ENCODE data around the gene DOP1B.

DOP1B gene

DNA sequence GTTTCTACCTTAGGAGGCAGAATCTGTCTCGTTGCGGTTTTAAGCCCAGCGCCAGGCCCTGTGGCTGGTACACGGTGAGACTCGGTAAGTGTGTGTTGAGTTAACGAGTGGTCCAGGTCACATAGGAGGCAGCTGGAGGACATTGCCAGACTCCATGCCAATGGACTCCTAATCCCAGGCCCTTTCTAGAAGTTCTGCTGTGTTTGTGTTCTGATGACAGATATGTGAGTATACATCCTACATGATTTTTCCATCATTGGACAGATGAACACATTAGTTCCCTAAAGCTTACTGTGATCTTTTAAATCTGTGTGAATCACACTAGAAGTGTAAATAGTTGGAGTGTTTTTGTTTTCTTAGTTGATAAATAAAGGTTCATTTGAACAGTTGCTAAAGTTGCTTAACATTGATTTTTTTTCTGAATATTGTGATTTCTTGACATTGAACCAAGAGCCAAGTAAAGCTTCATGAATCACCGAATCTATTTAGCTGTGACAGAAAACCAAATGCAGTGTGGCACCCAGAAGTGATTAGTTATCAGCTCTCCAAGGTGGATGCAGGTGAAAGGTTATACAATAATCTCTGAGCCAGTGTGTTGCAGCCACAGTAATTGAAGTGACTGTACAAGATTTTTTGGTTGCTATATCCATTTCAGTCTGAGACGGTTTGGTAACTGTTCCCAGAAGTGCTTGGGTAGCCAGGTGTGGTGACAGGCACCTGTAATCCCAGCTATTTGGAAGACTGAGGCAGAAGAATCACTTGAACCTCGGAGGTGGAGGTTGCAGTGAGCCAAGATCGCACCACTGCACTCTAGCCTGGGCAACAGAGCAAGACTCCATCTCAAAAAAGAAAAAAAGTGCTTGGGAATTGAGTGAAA is 46.3 kb downstream of the DOP1B start:
- no peak for DNase-seq (ENCODE audit: low spot score)

DNA sequence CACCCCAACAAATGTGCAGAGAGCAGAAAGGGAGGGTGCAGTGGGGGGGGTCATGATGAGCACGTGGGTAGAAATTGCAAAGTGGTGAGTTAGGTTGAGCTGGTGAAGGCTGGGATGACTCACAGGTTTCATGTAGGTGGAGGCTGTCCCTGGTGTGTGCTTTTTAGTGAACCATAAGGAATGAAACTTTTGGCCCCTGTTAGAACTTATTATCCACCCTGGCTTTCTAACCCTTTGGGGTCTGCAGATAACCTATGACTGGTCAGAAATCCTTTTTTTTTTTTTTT is 46.9 kb downstream of the DOP1B start:
- peak; percentile 94 for DNase-seq (ENCODE audit: low spot score)

DNA sequence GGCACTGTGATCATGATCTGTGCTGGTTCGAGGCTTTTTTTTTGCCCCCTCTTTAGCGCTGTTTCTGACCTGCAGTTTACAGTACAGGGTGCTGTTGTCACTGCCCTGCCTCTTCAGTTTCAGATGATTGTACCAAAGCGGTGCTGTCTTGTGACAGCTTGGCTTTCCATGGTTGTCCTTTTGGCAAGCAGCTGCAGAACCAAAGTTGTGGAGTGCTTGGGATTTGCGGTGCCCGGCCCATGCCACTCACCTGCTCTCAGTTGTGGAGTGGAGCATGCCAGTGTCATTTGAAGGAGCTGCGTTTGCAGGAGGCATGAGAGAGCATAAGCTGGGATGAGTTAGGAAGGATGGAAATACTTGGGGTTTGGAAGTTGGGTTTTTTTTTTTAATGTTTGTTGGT is 48.4 kb downstream of the DOP1B start:
- no peak for DNase-seq (ENCODE audit: low spot score)

DNA sequence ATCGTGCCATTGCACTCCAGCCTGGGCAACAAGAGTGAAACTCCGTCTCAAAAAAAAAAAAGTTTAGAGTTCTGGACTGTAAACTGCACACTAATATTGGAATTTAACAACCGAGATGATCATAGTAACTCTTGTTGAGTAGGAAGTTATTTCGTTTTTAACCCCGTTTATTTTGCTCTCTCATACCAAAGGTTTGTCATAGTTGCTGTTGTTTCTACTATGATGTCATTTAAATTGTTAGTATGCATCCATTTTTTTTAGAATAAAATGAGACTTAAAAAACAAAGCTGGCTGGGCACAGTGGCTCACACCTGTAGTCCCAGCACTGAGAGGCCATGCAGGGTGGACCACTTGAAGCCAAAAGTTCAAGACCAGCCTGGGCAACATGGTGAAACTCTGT is 49.3 kb downstream of the DOP1B start:
- DNase-seq (ENCODE audit: low spot score): no peak
